Measurements from ENCODE around the gene AEBP2. TPM values are rescaled to one million over a fixed set of nuclear protein-coding genes. Genes with fewer than 3 reads are reported as not detected.
"Not testable (repeated sequence)": the region's sequence is repeated elsewhere in the genome, so short reads cannot be mapped to it uniquely, and the experiment has no call there.

AEBP2 gene
- total RNA-seq, 2 donors from 2014 or later: 29.3 to 51.7 TPM

- Histone ChIP-seq H3K9me3 (no peaks in the 10 kb centered on the region), H3K4me1 (replicated peaks) (no peaks in the 10 kb centered on the region), H3K36me3 (no peaks in the 10 kb centered on the region), H3K27me3 (replicated peaks; ENCODE audit: insufficient read depth) (no peaks in the 10 kb centered on the region), H3K27ac (no peak overlapping the region), H3K4me3 (no peak overlapping the region)
- WGBS: 93% methylated on average over 6 of the region's 6 CpGs
- intact Hi-C loops (cut with DNase I): no loop called here
- DNase-seq (ENCODE audit: low spot score): no peak
- TF ChIP-seq POLR2A (IDR thresholded peaks at IDR 0.05): no peak
- TF ChIP-seq CTCF (IDR thresholded peaks at IDR 0.05): no peak
- no peak for TF ChIP-seq POLR2AphosphoS5 (IDR thresholded peaks at IDR 0.05)
These were observed 40.6 kb upstream of the AEBP2 start for GRCh38 chr12:19398376-19399363.

GRCh38 chr12:19400649-19401285 is 38.5 kb upstream of the AEBP2 start:
- H3K4me1 ChIP-seq (replicated peaks); H3K27ac ChIP-seq; H3K27me3 ChIP-seq (replicated peaks; ENCODE audit: insufficient read depth); H3K9me3 ChIP-seq; intact Hi-C loops (cut with DNase I); DNase-seq (ENCODE audit: low spot score); H3K4me3 ChIP-seq; H3K36me3 ChIP-seq: not testable (repeated sequence)
- 81% methylated on average over 9 of the region's 9 CpGs for WGBS

GRCh38 chr12:19402211-19402610 is 37.1 kb upstream of the AEBP2 start:
- intact Hi-C loops (cut with DNase I): no loop called here
- WGBS: 42% methylated on average over 6 of the region's 6 CpGs
- H3K27ac ChIP-seq: no peak overlapping the region

GRCh38 chr12:19402743-19403431 is 36.4 kb upstream of the AEBP2 start:
- Histone ChIP-seq H3K27ac (no peak overlapping the region), H3K9me3 (no peaks in the 10 kb centered on the region), H3K27me3 (replicated peaks; ENCODE audit: insufficient read depth) (no peaks in the 10 kb centered on the region), H3K36me3 (no peaks in the 10 kb centered on the region), H3K4me1 (replicated peaks) (no peaks in the 10 kb centered on the region), H3K4me3 (no peak overlapping the region)
- intact Hi-C loops (cut with DNase I): no loop called here
- 75% methylated on average over 4 of the region's 4 CpGs for WGBS
- DNase-seq (ENCODE audit: low spot score): no peak
- TF ChIP-seq POLR2A (IDR thresholded peaks at IDR 0.05) (no peak), CTCF (IDR thresholded peaks at IDR 0.05) (no peak), POLR2AphosphoS5 (IDR thresholded peaks at IDR 0.05) (no peak)

More at GRCh38 chr12:19402211-19402610, 37.1 kb upstream of the AEBP2 start:
- Histone ChIP-seq H3K9me3 (no peaks in the 10 kb centered on the region), H3K4me3 (no peak overlapping the region), H3K36me3 (no peaks in the 10 kb centered on the region), H3K4me1 (replicated peaks) (no peaks in the 10 kb centered on the region), H3K27me3 (replicated peaks; ENCODE audit: insufficient read depth) (no peaks in the 10 kb centered on the region)
- TF ChIP-seq POLR2A (IDR thresholded peaks at IDR 0.05) (no peak), CTCF (IDR thresholded peaks at IDR 0.05) (no peak), POLR2AphosphoS5 (IDR thresholded peaks at IDR 0.05) (no peak)
- DNase-seq (ENCODE audit: low spot score): no peak

GRCh38 chr12:19404242-19404880 is 34.9 kb upstream of the AEBP2 start:
- no peak overlapping the region for H3K4me3 ChIP-seq
- intact Hi-C loops (cut with DNase I): no loop called here

More at GRCh38 chr12:19404242-19404880, 34.9 kb upstream of the AEBP2 start:
- TF ChIP-seq POLR2A (IDR thresholded peaks at IDR 0.05) (no peak), CTCF (IDR thresholded peaks at IDR 0.05) (no peak), POLR2AphosphoS5 (IDR thresholded peaks at IDR 0.05) (no peak)
- Histone ChIP-seq H3K4me1 (replicated peaks) (no peaks in the 10 kb centered on the region), H3K27ac (no peak overlapping the region), H3K27me3 (replicated peaks; ENCODE audit: insufficient read depth) (no peaks in the 10 kb centered on the region), H3K36me3 (no peaks in the 10 kb centered on the region), H3K9me3 (no peaks in the 10 kb centered on the region)
- no peak for DNase-seq (ENCODE audit: low spot score)
- 95% methylated on average over 16 of the region's 16 CpGs for WGBS
